ENCODE data around the gene KLHL7. TPM values are rescaled to one million over a fixed set of nuclear protein-coding genes. Genes with fewer than 3 reads are reported as not detected.

KLHL7 gene
- total RNA-seq, 2 experiments from 2014 or later = 14.3 to 19.6 TPM

DNA sequence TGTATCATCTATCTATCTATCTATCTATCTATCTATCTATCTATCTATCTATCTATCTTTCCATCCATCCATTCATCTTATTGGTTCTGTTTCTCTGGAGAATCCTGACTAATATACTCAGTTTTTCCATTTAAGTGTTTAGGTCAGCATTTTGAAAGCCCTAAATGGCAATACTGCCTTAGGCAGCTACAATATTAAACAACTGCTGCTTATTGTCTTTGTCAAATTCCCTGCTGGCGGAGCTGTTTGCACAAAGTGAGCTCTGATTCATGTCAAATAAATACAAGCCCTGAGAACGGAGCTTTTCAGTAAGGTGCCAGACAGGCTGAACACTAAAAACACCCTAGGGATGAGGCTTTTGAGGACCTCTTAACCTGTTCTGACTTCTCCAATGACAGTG is 7.1 kb upstream of the KLHL7 start:
- DNase-seq = no peak
- Mint-ChIP-seq H3K27ac (no peak overlapping the region), H3K36me3 (ENCODE audit: low read depth) (no peaks in the 10 kb centered on the region), H3K27me3 (no peaks in the 10 kb centered on the region), H3K4me1 (ENCODE audit: low read depth) (no peaks in the 10 kb centered on the region), H3K4me3 (peak overlapping the region; percentile 25), H3K9me3 (no peaks in the 10 kb centered on the region)
- TF ChIP-seq, protein P1, sequence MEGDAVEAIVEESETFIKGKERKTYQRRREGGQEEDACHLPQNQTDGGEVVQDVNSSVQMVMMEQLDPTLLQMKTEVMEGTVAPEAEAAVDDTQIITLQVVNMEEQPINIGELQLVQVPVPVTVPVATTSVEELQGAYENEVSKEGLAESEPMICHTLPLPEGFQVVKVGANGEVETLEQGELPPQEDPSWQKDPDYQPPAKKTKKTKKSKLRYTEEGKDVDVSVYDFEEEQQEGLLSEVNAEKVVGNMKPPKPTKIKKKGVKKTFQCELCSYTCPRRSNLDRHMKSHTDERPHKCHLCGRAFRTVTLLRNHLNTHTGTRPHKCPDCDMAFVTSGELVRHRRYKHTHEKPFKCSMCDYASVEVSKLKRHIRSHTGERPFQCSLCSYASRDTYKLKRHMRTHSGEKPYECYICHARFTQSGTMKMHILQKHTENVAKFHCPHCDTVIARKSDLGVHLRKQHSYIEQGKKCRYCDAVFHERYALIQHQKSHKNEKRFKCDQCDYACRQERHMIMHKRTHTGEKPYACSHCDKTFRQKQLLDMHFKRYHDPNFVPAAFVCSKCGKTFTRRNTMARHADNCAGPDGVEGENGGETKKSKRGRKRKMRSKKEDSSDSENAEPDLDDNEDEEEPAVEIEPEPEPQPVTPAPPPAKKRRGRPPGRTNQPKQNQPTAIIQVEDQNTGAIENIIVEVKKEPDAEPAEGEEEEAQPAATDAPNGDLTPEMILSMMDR (IDR thresholded peaks at IDR 0.05) = no peak
- no peaks in the 10 kb centered on the region for H3K36me3 ChIP-seq (ENCODE audit: insufficient read depth, low read length)
- H3K4me1 ChIP-seq (ENCODE audit: insufficient read depth, low read length) = no peaks in the 10 kb centered on the region
- H3K9me3 ChIP-seq (ENCODE audit: control insufficient read depth in 1 of 2, insufficient read depth in 1 of 2, low read length in 2 of 2) = peaks cover 5 to 7% of the 10 kb centered on the region in 2 experiments
- ChIA-PET CTCF (interaction anchor here (0.8 kb wide), 1 partner anchor 12 kb away, joined by 5 read pairs; no protein-coding TSS in a partner anchor), POLR2A (no interaction called here)
- H3K4me3 ChIP-seq (ENCODE audit: low read length) = no peak overlapping the region
- intact Hi-C loops (cut with DNase I, micrococcal nuclease) = no loop called here
- no peak for ATAC-seq (ENCODE audit: poor library complexity)
- H3K27ac ChIP-seq (ENCODE audit: low read depth in 1 of 2, low read length in 2 of 2) = no peak overlapping the region
- peaks cover 0 to 3% of the 10 kb centered on the region in 2 experiments for H3K27me3 ChIP-seq (ENCODE audit: control insufficient read depth in 1 of 2, insufficient read depth in 2 of 2, low read length in 2 of 2)

DNA sequence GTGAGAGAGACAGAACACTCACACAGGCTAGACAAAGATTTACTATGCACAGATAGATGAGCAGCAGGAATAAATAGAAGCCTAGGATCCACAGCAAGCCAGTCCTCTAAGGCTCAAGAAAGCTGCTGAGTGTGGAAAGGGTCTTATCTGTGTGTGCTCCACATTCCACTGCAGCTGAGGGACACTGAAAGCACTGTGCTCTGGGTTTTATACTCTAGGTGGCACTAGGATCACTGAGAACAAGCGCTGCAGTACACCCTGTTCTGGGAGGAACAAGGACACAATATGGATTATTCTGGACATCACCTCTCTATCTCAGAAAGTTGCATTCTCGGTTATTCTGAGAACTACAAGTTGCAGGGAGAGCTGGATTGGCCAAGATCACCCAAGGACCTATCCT is 4.9 kb upstream of the KLHL7 start:
- ChIA-PET CTCF (no interaction called here), POLR2A (no interaction called here)
- Mint-ChIP-seq H3K36me3 (ENCODE audit: low read depth) (peaks cover 9% of the 10 kb centered on the region), H3K4me3 (no peak overlapping the region), H3K9me3 (no peaks in the 10 kb centered on the region), H3K27me3 (no peaks in the 10 kb centered on the region), H3K4me1 (ENCODE audit: low read depth) (peaks cover 9% of the 10 kb centered on the region), H3K27ac (no peak overlapping the region)
- Histone ChIP-seq H3K27me3 (ENCODE audit: control insufficient read depth in 1 of 2, insufficient read depth in 2 of 2, low read length in 2 of 2) (peaks cover 0 to 3% of the 10 kb centered on the region in 2 experiments), H3K4me3 (ENCODE audit: low read length) (no peak overlapping the region), H3K4me1 (ENCODE audit: insufficient read depth, low read length) (peaks cover 4% of the 10 kb centered on the region), H3K36me3 (ENCODE audit: insufficient read depth, low read length) (no peaks in the 10 kb centered on the region), H3K27ac (ENCODE audit: low read depth in 1 of 2, low read length in 2 of 2) (no peak overlapping the region), H3K9me3 (ENCODE audit: control insufficient read depth in 1 of 2, insufficient read depth in 1 of 2, low read length in 2 of 2) (peaks cover 4 to 7% of the 10 kb centered on the region in 2 experiments)
- TF ChIP-seq, protein P1 (IDR thresholded peaks at IDR 0.05) = no peak
- no peak for DNase-seq
- intact Hi-C loops (cut with DNase I, micrococcal nuclease) = loop anchor here in 1 of 2 experiments (10.0 kb wide), 3 partner anchors 434 to 1676 kb away; partner anchors contain the start of genes CCDC126, SP4 and TRA2A
- no peak for ATAC-seq (ENCODE audit: poor library complexity)

DNA sequence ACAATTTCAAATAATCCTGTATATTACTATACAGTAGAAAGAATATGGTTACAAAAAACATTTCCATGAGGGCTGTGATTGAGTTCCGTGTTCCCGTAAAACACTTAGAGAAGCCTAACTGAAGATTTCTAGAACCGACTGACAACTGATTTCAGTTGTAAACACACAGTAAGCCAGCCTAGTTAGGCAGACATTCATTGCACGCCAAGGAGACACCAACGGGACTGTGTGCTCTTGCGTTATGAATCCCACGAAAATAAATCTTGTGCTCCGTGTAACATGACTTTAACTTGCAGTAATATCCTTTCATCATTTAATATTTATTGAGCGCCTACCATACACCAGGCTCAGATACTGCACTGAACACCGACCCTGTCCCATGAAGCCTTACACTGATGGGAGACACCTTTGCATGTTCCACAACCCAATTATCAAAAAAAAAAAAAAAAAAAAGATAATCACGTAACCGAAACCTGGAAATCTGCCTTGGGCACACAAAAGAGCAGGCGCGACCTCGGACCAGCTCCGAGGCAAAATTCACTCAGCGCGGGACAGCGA is 420 bp upstream of the KLHL7 start:
- peak overlapping the region; percentile 96 for H3K27ac Mint-ChIP-seq
- peak; percentile 33 for ATAC-seq (ENCODE audit: poor library complexity)
- Histone ChIP-seq H3K9me3 (ENCODE audit: control insufficient read depth in 1 of 2, insufficient read depth in 1 of 2, low read length in 2 of 2) (no peaks in the 10 kb centered on the region), H3K27me3 (ENCODE audit: control insufficient read depth in 1 of 2, insufficient read depth in 2 of 2, low read length in 2 of 2) (no peaks in the 10 kb centered on the region), H3K36me3 (ENCODE audit: insufficient read depth, low read length) (no peaks in the 10 kb centered on the region), H3K4me1 (ENCODE audit: insufficient read depth, low read length) (peaks cover 19% of the 10 kb centered on the region), H3K4me3 (ENCODE audit: low read length) (peak overlapping the region; percentile 98), H3K27ac (ENCODE audit: low read depth in 1 of 2, low read length in 2 of 2) (peak overlapping the region; percentile 94)
- H3K36me3 Mint-ChIP-seq (ENCODE audit: low read depth) = peaks cover 16% of the 10 kb centered on the region
- intact Hi-C loops (cut with DNase I, micrococcal nuclease) = loop anchor here (1.0 to 10.0 kb wide), 7 partner anchors 76 to 1680 kb away; partner anchors contain the start of genes CCDC126 (in 1 of the 2), HYCC1 (in 1 of the 2), MALSU1 (in 1 of the 2) and NUP42 (in 1 of the 2)
- TF ChIP-seq, protein P1 (IDR thresholded peaks at IDR 0.05) = no peak
- no peaks in the 10 kb centered on the region for H3K27me3 Mint-ChIP-seq
- H3K4me1 Mint-ChIP-seq (ENCODE audit: low read depth) = peaks cover 50% of the 10 kb centered on the region
- H3K4me3 Mint-ChIP-seq = peak overlapping the region; percentile 98
- CTCF ChIA-PET = interaction anchor here (2.0 to 2.1 kb wide), 3 partner anchors 19 to 168 kb away, joined by 7 to 9 read pairs (median 7); partner anchors contain the start of gene NUP42
- POLR2A ChIA-PET = interaction anchor here (0.6 to 4.4 kb wide), 9 partner anchors 19 to 1678 kb away, joined by 3 to 79 read pairs (median 4); partner anchors contain the start of genes HYCC1, MALSU1, NUP42 and SP4
- DNase-seq = no peak
- H3K9me3 Mint-ChIP-seq = no peaks in the 10 kb centered on the region

All from CD4-positive, alpha-beta T cell (primary cell).